GM12865 (cell line): ENCODE data around the gene NR6A1.

Experiments used
- DNase-seq: peaks from one replicate; pipeline ENCODE4 v3.0.0; 2010; ENCODE audit warnings: low read depth
- H3K4me3 ChIP-seq: 2 replicates; pipeline ENCODE4 v1.5.1; 2011; ENCODE audit warnings: mild to moderate bottlenecking, low read depth, low read length, control low read depth
- TF ChIP-seq, protein P1 (sequence below): IDR thresholded peaks from 2 replicates; pipeline ENCODE4 v1.5.1; 2011; ENCODE audit warnings: low read length, control low read depth, low read depth, inconsistent platforms; ENCODE audit not compliant: insufficient read depth; ENCODE audit errors: missing control alignments

The NR6A1 gene

GRCh38 chr9:124631326-124631725 is 139.8 kb downstream of the NR6A1 start:
- no peak overlapping the region for H3K4me3 ChIP-seq
- no peak for DNase-seq
- TF ChIP-seq, protein P1, sequence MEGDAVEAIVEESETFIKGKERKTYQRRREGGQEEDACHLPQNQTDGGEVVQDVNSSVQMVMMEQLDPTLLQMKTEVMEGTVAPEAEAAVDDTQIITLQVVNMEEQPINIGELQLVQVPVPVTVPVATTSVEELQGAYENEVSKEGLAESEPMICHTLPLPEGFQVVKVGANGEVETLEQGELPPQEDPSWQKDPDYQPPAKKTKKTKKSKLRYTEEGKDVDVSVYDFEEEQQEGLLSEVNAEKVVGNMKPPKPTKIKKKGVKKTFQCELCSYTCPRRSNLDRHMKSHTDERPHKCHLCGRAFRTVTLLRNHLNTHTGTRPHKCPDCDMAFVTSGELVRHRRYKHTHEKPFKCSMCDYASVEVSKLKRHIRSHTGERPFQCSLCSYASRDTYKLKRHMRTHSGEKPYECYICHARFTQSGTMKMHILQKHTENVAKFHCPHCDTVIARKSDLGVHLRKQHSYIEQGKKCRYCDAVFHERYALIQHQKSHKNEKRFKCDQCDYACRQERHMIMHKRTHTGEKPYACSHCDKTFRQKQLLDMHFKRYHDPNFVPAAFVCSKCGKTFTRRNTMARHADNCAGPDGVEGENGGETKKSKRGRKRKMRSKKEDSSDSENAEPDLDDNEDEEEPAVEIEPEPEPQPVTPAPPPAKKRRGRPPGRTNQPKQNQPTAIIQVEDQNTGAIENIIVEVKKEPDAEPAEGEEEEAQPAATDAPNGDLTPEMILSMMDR, result no peak

DNA sequence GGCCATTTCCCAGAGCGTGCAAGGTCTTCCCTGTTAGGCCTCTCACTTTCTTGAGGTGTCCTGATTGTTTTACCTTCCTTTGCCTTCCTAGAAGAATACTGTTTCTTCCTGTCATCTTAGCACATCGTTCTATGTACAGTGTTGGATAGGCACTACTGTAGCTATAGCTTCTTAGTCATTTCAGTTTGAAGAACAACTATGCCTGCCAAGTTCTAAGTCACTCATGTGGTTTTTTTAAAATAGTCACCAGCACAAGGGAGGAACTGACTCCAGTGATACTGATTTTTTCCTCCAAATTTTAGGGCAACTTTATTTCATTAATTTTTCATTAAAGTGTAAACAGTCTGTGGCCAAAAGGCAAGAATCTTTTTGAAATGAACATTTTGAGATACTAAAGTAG is 141.5 kb downstream of the NR6A1 start:
- DNase-seq, result no peak
- no peak overlapping the region for H3K4me3 ChIP-seq
- TF ChIP-seq, protein P1, result no peak

GRCh38 chr9:124628741-124629140 is 142.4 kb downstream of the NR6A1 start:
- DNase-seq, result no peak
- H3K4me3 ChIP-seq, result no peak overlapping the region
- TF ChIP-seq, protein P1, result no peak

DNA sequence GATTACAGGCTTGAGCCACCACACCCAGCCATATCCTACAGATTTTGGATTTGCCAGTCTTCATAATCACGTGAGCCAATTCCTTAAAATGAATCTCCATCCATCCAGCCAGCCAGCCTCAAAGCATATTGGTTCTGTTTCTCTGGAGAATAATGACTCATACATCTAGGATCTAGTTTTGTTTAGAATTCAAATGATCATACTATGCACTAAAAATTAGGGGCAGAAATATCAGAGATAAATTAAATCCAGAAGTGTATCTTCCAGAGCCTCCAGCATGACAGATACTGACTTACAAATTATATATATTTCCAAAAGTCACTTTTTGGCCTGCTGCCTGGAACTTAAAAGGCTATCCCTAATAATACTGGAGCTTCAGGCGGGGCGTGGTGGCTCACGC is 144.8 kb downstream of the NR6A1 start:
- H3K4me3 ChIP-seq, result no peak overlapping the region
- no peak for DNase-seq
- TF ChIP-seq, protein P1, result no peak

DNA sequence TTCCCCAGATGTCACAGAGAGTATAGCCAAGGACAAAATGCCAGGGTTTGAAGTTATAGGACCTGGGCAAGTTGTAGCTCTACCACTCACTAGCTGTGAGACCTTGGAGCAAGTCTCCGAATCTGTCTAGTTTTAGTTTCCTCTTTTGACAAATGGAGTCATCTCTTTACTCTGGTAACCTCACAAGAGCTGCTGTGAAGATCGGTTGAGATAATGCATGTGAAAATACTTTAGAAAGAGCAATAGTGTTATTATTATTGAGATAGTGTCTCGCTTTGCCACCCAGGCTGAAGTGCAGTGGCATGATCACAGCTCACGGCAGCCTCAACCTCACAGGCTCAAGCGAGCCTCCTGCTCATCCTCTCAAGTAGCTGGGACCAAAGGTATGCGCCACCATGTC is 146.0 kb downstream of the NR6A1 start:
- H3K4me3 ChIP-seq, result no peak overlapping the region
- TF ChIP-seq, protein P1, result no peak
- DNase-seq, result peak; percentile 32

- DNase-seq, result no peak
- H3K4me3 ChIP-seq, result no peak overlapping the region
- TF ChIP-seq, protein P1, result no peak
These were observed 146.4 kb downstream of the NR6A1 start for GRCh38 chr9:124624735-124624992.

DNA sequence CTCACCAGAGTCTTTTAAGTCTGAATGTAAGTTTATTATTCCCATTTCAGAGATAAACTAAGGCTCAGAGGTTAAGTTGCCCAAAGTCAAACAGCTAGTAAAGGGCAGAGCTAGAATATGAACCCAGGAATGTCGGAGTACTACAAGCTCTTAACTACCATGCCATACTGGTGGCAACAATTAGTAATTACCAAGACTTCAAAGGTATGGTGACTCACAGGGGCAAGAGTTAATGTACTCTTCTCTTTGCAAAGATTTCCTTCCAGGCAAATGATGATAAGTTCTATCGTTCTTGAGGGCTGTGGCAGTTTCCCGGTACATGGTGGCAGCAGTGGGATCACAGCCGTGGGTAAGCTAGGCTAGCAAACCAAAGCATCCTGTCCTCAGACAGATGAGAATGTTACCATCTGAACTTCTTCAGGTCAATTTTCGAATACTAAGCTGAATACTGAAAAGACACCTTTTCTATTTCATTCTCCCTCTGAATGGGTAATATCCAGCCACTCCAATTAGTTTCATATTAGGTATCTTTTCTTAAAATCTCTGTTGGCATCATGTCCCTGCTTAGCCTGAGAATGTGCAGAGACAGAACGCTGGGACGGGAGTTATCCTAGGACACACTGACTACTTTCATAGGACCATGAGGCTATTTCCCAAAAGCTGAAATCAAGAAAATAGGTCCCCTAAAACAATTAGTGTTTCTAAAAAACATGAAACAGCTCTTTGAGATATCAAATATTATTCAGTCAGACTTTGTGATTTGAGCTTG is 147.0 kb downstream of the NR6A1 start:
- TF ChIP-seq, protein P1, result no peak
- DNase-seq, result no peak
- H3K4me3 ChIP-seq, result no peak overlapping the region
